Endometrial microvascular endothelial cells (primary cell): ENCODE data around the gene C2CD3. TPM values are rescaled to one million over a fixed set of nuclear protein-coding genes. Genes with fewer than 3 reads are reported as not detected.

Source experiments
- in situ Hi-C: cut with HindIII; loops from 2 replicates; pipeline ENCODE4 v1.10.0; 2017; ENCODE audit warnings: low sequenced_read_pairs, low pct_unique_long_range_greater_than_20kb; ENCODE audit errors: inconsistent ontology term
- total RNA-seq: library from RNA; depleted of rRNA; stranded (reverse); fragments of >200 nt; gene quantifications from one replicate; pipeline ENCODE4 v1.2.3, GENCODE V29; 2015; ENCODE audit errors: inconsistent ontology term

C2CD3 gene
- total RNA-seq, 1 donor from 2014 or later = 8.1 TPM

DNA sequence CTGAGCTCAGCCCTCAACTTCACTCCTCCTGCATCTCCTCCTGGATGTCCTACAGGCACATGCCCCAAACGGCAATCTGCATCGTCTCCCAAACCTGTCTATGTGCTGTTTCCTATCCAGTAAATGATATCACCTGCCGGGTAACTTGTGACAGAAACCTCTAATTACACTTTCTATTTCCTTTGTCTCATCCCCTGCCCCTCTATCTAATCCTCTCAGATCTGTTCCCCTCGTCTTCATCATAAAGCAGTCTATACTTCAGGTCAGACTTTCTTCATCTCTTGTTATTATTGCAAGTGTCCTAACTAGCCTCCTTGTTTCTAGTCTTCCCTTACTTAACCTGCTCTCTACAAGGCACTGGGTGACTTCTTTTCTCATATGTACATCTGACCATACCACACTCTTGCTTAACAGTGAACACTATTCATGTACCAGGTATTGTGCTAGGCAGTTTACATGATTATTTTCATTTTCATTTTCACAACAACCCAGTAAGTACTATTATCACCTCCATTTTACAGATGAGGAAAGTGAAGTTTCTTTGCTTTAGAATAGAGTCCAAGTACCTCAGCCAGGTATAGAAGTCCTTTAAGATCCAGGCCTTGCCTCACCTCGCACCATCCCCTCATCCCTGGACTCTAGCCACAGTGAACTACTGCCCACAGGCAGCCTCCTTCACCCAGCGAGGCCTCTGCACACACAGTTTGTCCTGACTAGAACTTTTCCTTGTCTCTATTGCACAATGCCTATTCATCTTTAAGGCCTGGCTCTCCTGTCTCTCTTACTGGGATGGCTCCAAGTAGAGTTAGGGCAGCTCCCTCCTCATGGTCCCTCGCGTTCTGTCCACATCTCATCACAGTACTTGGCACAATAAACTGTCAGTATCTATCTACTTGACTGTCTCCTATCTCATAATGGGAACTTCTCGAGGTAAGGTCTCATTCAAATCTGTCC is 139.8 kb downstream of the C2CD3 start:
- in situ Hi-C loops = no loop called here

- in situ Hi-C loops = no loop called here
Observed at GRCh38 chr11:74025467-74026166, 145.2 kb downstream of the C2CD3 start.

DNA sequence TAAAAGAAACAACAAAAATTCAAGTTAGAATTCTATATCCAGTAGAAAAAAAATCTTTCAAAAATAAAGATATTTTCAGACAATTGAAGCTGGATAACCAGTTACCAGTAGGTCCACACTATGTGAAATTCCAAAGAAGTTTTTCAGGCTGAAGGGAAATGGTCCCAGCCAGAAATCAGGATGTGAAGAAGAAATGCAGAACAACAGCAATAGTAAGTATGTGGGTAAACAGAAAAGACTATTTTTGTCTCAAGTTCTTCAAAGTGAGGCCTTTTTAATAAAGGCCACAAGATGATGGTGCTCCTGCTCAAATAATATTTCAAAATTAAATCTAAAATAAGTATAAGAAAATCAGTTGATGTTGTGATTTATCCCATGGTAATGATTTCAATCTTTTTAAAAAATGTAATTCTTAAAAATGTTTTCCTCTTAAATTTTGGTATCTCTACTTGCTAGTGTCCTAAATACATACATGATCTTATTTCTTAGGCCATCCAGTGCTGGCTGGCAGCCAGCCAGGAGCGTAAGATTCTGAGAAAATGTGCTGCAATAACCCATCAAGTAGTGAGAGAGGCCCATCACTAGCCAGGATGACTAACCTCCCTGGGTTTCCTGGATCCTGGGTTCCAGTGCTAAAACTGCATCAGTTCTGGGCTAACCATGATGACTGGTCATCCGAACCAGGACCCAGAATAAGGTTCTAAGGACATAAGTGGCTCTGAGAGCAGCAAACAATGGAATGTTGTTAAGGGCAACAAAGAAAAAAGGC is 146.4 kb downstream of the C2CD3 start:
- in situ Hi-C loops = no loop called here

- in situ Hi-C loops = no loop called here
Observed at GRCh38 chr11:74023276-74023675, 147.5 kb downstream of the C2CD3 start.

- in situ Hi-C loops = no loop called here
Observed at GRCh38 chr11:74022546-74022945, 148.3 kb downstream of the C2CD3 start.

GRCh38 chr11:74021998-74022397 is 148.8 kb downstream of the C2CD3 start:
- in situ Hi-C loops = no loop called here

GRCh38 chr11:74020539-74020938 is 150.3 kb downstream of the C2CD3 start:
- in situ Hi-C loops = no loop called here

DNA sequence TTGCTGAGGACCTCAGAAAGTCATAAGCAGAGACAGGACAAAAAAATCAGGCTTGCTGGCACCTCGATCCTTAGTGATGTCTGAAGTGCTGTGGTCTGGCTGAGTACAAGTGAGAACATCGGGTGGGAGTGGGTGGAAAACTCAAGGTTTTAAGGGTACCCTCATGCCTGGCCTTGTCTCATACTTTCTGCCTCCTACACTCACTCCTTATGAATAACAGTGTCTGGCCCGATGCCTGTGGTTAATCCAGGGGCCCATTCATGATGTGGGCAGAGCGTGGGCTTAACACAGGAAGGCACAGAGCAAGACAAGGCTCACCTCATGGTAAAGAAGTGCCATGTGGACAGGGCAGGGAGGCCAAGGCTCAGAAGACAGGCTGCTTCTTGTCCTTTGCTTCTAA is 150.9 kb downstream of the C2CD3 start:
- in situ Hi-C loops = no loop called here

- in situ Hi-C loops = no loop called here
Observed at GRCh38 chr11:74019104-74019738, 151.6 kb downstream of the C2CD3 start.

- in situ Hi-C loops = no loop called here
Observed at GRCh38 chr11:74018331-74019005, 152.3 kb downstream of the C2CD3 start.

DNA sequence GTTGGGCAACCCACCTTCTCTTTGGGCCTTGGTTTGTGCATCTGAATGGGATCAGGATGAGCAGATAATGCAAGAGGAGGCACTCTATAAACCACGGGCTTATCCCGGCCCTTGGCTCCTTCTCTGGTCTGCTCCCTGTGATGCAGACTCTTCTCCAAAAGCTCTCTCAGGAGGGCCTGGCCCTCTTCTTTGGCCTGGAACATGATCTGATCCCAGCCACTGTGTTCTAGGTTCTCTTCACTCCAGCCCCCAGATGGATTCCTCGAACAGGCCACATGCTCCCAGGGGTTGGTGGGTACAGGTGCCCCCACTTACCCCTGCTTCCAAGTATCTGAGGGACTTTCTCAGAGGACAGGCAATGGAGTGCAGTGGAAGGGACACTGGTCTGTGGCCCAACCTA is 153.2 kb downstream of the C2CD3 start:
- in situ Hi-C loops = no loop called here

GRCh38 chr11:74015919-74016684 is 154.7 kb downstream of the C2CD3 start:
- in situ Hi-C loops = no loop called here

- in situ Hi-C loops = no loop called here
Observed at GRCh38 chr11:74014880-74015279, 155.9 kb downstream of the C2CD3 start.

DNA sequence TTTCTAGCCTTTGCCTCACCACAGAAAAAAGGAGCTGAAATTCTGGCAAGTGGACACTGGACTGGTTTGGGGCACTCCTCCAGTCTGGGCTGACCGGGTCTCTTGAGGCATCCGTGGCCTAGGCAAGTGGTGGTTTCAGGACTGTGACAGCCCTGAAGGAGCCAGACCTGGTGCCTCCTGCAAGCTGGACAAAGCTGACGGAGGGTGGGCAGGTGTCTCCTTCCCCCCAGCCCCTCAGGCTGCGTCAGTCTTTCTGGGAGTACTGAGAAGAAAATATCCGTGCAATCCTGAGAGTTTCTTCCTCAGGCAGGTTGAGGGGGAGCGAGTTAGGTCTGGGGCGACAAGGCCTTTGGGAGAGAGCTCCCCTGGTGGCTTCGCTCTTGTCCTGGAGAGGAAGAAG is 157.7 kb downstream of the C2CD3 start:
- in situ Hi-C loops = no loop called here

DNA sequence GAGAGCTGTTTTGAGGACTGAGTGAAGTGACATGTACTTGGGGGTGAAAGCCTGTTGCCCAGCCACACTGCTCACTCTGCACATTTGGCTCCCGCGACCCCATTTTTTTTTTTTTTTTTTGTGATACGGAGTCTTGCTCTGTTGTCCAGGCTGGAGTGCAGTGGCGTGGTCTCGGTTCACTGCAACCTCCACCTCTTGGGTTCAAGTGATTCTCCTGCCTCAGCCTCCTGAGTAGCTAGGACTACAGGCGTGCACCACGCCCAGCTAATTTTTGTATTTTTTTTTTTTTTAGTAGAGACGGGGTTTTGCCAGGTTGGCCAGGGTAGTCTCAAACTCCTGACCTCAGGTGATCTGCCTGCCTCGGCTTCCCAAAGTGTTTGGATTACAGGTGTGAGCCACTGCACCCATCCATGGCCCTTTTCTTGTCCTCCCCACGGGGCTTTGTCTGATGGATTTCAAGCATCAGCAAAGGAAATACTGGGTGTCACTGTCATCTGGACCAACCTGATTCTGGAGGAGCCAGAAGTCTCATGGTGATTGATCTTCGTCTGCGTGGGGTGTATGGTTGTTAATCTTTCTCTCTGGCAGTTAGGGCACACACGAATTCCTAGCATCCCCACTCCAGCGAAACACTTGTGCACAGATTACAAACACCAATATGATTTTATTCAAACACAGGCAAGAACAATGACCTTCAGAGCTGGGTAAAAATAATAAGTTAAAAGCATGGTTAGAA is 158.6 kb downstream of the C2CD3 start:
- in situ Hi-C loops = no loop called here

DNA sequence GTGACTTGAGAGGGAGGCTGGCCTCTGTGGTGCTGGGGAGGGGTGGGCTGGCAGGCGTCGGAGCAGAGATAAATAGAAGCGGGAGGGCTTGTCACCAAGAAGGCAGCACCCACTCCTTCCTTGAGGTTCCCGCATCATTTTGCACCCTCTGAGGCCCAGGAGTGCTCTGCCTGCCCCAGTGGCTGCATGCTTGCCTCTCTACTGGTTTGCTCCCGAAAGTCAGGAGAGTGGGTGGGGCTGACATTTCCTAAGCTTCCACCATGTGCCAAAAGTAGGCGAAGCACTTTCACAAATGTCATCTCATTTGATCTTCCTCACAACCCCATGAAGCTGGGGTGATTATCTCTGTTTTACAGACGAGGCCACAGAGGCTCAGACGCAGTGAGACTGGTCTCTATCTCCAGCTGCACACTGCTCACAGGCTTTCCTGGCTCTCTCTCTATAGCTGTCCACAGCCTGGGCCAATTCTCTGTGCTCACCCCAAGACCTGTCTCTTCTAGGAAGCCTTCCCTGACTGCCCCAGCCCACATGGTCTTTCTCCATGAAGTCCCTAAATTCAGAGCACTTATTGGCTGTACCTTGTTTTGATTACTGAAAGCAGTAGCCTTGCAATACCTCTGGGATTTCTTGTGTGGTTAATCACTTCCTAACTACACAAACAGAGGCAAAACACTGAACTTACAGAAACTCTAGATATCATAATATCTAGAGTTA is 159.3 kb downstream of the C2CD3 start:
- in situ Hi-C loops = no loop called here
